ENCODE measurements around the gene SLCO4C1.
"Not testable (repeated sequence)": the region's sequence is repeated elsewhere in the genome, so short reads cannot be mapped to it uniquely, and the experiment has no call there.

The SLCO4C1 gene

GRCh38 chr5:102296178-102296817 lies at the start of gene SLCO4C1:
TSS of gene SLCO4C1 (minus strand) at chr5:102296284. CDS start at chr5:102296262, 22 bp downstream.
- TF ChIP-seq, protein P1, sequence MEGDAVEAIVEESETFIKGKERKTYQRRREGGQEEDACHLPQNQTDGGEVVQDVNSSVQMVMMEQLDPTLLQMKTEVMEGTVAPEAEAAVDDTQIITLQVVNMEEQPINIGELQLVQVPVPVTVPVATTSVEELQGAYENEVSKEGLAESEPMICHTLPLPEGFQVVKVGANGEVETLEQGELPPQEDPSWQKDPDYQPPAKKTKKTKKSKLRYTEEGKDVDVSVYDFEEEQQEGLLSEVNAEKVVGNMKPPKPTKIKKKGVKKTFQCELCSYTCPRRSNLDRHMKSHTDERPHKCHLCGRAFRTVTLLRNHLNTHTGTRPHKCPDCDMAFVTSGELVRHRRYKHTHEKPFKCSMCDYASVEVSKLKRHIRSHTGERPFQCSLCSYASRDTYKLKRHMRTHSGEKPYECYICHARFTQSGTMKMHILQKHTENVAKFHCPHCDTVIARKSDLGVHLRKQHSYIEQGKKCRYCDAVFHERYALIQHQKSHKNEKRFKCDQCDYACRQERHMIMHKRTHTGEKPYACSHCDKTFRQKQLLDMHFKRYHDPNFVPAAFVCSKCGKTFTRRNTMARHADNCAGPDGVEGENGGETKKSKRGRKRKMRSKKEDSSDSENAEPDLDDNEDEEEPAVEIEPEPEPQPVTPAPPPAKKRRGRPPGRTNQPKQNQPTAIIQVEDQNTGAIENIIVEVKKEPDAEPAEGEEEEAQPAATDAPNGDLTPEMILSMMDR (IDR thresholded peaks at IDR 0.05; ENCODE audit: control insufficient read depth, extremely low read depth, insufficient read depth), result no peak
- H3K4me3 ChIP-seq (ENCODE audit: low read depth, low read length), result no peak within 1 kb of the TSS
- no peak for DNase-seq (ENCODE audit: low read depth)

DNA sequence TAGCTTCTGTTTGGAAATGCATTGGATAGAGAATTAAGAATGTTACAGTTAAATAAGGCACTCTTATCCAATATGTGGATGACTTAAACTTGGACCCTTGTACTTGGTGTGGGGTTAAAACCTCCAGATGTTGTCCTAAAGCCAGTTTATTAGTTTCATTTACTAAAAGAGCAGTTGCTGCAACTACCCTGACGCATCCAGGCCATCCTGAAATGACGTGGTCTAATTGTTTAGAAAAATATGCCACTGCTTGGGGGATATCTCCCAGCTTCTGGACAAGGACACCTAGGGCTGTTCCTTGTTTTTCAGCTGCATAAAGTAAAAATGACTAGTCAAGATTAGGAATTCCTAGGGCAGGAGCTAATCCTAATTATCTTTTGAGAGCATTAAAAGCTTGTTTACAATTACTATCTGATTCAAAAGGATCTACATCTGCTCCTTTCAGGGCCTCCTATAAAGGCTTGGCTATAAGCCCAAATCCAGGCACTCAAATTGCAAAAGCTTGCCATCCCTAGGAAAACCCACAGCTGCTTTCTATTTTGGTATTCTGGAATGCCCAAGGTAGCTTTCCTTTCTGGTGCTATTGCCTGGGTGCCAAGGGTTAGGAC lies 45.7 kb upstream of the SLCO4C1 start:
- no peak overlapping the region for H3K4me3 ChIP-seq (ENCODE audit: low read depth, low read length)
- peak; percentile 13 for DNase-seq (ENCODE audit: low read depth)
- TF ChIP-seq, protein P1 (IDR thresholded peaks at IDR 0.05; ENCODE audit: control insufficient read depth, extremely low read depth, insufficient read depth), result no peak

- no peak overlapping the region for H3K4me3 ChIP-seq (ENCODE audit: low read depth, low read length)
- TF ChIP-seq, protein P1 (IDR thresholded peaks at IDR 0.05; ENCODE audit: control insufficient read depth, extremely low read depth, insufficient read depth), result no peak
- DNase-seq (ENCODE audit: low read depth), result no peak
These were observed 28.6 kb upstream of the SLCO4C1 start for GRCh38 chr5:102324714-102325113.

DNA sequence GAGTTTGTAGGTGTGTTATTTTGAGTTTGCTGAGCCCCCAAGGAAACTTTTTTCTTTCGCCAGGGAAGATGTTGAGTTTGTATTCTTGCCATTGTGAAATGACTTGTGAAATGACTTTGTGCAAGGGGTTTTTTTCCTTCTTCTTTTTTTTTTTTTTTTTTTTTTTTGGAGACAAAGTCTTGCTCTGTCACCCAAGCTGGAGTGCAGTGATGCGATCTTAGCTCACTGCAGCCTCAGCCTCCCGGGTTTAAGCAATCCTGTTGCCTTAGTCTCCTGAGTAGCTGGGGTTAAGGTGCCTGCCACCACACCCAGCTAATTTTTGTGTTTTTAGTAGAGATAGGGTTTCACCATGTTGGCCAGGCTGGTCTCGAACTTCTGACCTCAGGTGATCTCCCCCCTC lies 22.7 kb upstream of the SLCO4C1 start:
- DNase-seq (ENCODE audit: low read depth); H3K4me3 ChIP-seq (ENCODE audit: low read depth, low read length): not testable (repeated sequence)

DNA sequence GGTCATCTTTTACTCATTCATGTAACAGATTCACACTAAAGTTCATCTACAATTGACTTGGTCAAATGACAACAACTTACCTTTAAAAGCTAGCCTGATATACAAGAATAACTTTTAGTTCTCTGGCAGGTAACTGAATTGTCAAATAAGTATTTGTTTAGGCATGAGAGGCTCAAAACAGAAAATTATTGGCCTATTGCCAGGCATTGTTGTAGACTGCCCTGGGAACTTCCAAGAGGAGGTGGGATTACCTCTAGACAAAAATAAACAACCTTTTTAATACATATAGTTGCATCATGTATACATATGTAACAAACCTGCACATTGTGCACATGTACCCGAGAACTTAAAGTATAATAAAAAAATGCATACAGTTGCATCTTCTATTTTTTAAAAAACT lies 18.2 kb upstream of the SLCO4C1 start:
- DNase-seq (ENCODE audit: low read depth), result peak; percentile 68
- TF ChIP-seq, protein P1 (IDR thresholded peaks at IDR 0.05; ENCODE audit: control insufficient read depth, extremely low read depth, insufficient read depth), result no peak
- H3K4me3 ChIP-seq (ENCODE audit: low read depth, low read length), result no peak overlapping the region

GRCh38 chr5:102313912-102314311 lies 17.8 kb upstream of the SLCO4C1 start:
- TF ChIP-seq, protein P1 (IDR thresholded peaks at IDR 0.05; ENCODE audit: control insufficient read depth, extremely low read depth, insufficient read depth), result no peak
- no peak overlapping the region for H3K4me3 ChIP-seq (ENCODE audit: low read depth, low read length)
- DNase-seq (ENCODE audit: low read depth), result no peak

- TF ChIP-seq, protein P1 (IDR thresholded peaks at IDR 0.05; ENCODE audit: control insufficient read depth, extremely low read depth, insufficient read depth), result no peak
- no peak for DNase-seq (ENCODE audit: low read depth)
- H3K4me3 ChIP-seq (ENCODE audit: low read depth, low read length), result no peak overlapping the region
These were observed 16.7 kb upstream of the SLCO4C1 start for GRCh38 chr5:102312586-102313370.

All from LNCaP clone FGC (cell line).